Astrocyte (in vitro differentiated cells and primary cell): ENCODE data around the gene CCDC89. TPM values are rescaled to one million over a fixed set of nuclear protein-coding genes. Genes with fewer than 3 reads are reported as not detected.
A peak's percentile ranks its signal among the peaks of the same experiment; 100 is the strongest.

Source experiments
- DNase-seq: peaks from one replicate; pipeline ENCODE4 v3.0.0-alpha.2; 2010; ENCODE audit warnings: low read depth
- FAIRE-seq: peaks from 2 replicates; lab custom pipeline; 2011; peaks lifted over from hg19 to GRCh38; lab: Jason Lieb, UNC
- H2AFZ ChIP-seq: 2 replicates; pipeline ENCODE4 v1.6.0; 2012; ENCODE audit warnings: low read depth, low read length, inconsistent platforms
- H3K27ac ChIP-seq: 2 replicates; pipeline ENCODE4 v1.5.1; 2011; ENCODE audit warnings: low read depth, low read length, inconsistent platforms
- H3K27me3 ChIP-seq: 2 replicates; pipeline ENCODE4 v1.6.0; 2011; ENCODE audit warnings: low read length, inconsistent platforms; ENCODE audit not compliant: insufficient read depth
- H3K36me3 ChIP-seq: 2 replicates; pipeline ENCODE4 v1.5.1; 2011; ENCODE audit warnings: low read length, inconsistent platforms; ENCODE audit not compliant: insufficient read depth
- H3K4me1 ChIP-seq: 2 replicates; pipeline ENCODE4 v1.5.1; 2011; ENCODE audit warnings: low read length, inconsistent platforms; ENCODE audit not compliant: insufficient read depth
- H3K4me2 ChIP-seq: 2 replicates; pipeline ENCODE4 v1.6.0; 2012; ENCODE audit warnings: low read length, inconsistent platforms
- H3K4me3 ChIP-seq: 2 replicates; pipeline ENCODE4 v1.5.1; 2011; ENCODE audit warnings: low read depth, mild to moderate bottlenecking, low read length, inconsistent platforms; ENCODE audit not compliant: insufficient read depth
- H3K79me2 ChIP-seq: 2 replicates; pipeline ENCODE4 v1.6.0; 2012; ENCODE audit warnings: mild to moderate bottlenecking, low read length, inconsistent platforms; ENCODE audit not compliant: insufficient read depth
- H3K9ac ChIP-seq: 2 replicates; pipeline ENCODE4 v1.6.0; 2012; ENCODE audit warnings: mild to moderate bottlenecking, low read length, inconsistent platforms
- H3K9me3 ChIP-seq: 2 replicates; pipeline ENCODE4 v1.5.1; 2012; ENCODE audit warnings: low read depth, mild to moderate bottlenecking, low read length, inconsistent platforms; ENCODE audit not compliant: insufficient read depth
- H4K20me1 ChIP-seq: 2 replicates; pipeline ENCODE4 v1.6.0; 2012; ENCODE audit warnings: low read length, inconsistent platforms; ENCODE audit not compliant: insufficient read depth
- H3K27ac Mint-ChIP-seq: one replicate; pipeline ENCODE4 v1.8.0; 2021; ENCODE audit warnings: mild to moderate bottlenecking, mixed read lengths; ENCODE audit not compliant: unreplicated experiment
- H3K27me3 Mint-ChIP-seq: one replicate; pipeline ENCODE4 v1.8.0; 2021; ENCODE audit warnings: low read depth, mixed read lengths; ENCODE audit not compliant: unreplicated experiment
- H3K36me3 Mint-ChIP-seq: one replicate; pipeline ENCODE4 v1.8.0; 2021; ENCODE audit warnings: low read depth, mixed read lengths; ENCODE audit not compliant: unreplicated experiment
- H3K4me1 Mint-ChIP-seq: one replicate; pipeline ENCODE4 v1.8.0; 2021; ENCODE audit warnings: low read depth, mixed read lengths; ENCODE audit not compliant: unreplicated experiment
- H3K4me3 Mint-ChIP-seq: one replicate; pipeline ENCODE4 v1.8.0; 2021; ENCODE audit warnings: mild to moderate bottlenecking, moderate library complexity, mixed read lengths; ENCODE audit not compliant: unreplicated experiment
- H3K9me3 Mint-ChIP-seq: one replicate; pipeline ENCODE4 v1.8.0; 2021; ENCODE audit warnings: mild to moderate bottlenecking, mixed read lengths; ENCODE audit not compliant: unreplicated experiment
- EZH2 ChIP-seq: IDR thresholded peaks from 2 replicates; pipeline ENCODE4 v1.6.1; 2012; ENCODE audit warnings: mild to moderate bottlenecking, low read length, inconsistent platforms; ENCODE audit not compliant: insufficient read depth
- total RNA-seq: library from RNA; stranded (reverse); gene quantifications from 2 replicates; pipeline ENCODE4 v1.2.1, GENCODE V29; 2021
- TF ChIP-seq, protein P1 (sequence below): IDR thresholded peaks from 2 replicates; pipeline ENCODE4 v1.5.1; 2011; ENCODE audit warnings: low read depth, mild to moderate bottlenecking, inconsistent platforms, low read length, moderate library complexity; ENCODE audit not compliant: insufficient read depth

Gene CCDC89
- total RNA-seq, 1 donor from 2014 or later, result 0.30 TPM

DNA sequence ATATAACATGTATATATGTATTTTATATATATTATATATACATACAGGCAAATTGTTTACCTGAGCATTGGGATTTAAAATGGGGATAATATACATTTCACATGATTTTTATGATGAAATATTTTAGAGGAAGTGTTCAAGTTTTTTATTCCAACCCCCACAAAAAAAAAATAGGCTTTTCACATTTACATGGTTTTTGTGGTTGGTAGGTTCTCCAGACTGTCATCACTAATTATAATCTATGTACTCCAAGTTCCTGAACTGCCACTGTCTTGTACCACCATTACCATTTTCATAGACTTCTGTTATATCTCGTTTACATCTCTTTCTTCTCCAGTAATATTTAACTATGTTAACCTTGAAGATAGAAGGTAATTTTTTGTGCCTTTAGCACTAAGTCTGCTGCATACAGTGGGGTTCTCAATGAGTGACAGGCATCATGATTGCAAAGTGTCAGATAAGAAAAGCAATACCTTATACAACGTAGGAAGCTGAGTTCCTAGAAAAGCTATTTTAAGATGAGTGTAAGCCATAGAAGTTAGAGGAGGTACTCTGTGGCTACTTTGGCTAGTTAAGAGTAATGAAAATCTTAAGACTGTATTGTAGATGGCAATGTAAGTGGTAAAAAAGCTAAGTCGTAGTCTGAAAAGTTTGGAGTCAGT lies 33.1 kb downstream of the CCDC89 start:
- peaks cover 12% of the 10 kb centered on the region for H4K20me1 ChIP-seq
- no peak overlapping the region for H3K4me2 ChIP-seq
- no peak overlapping the region for H3K9ac ChIP-seq
- Mint-ChIP-seq H3K36me3 (peaks cover 4% of the 10 kb centered on the region), H3K9me3 (peaks cover 2% of the 10 kb centered on the region), H3K4me1 (peaks cover 4% of the 10 kb centered on the region), H3K4me3 (no peak overlapping the region), H3K27ac (no peak overlapping the region), H3K27me3 (no peaks in the 10 kb centered on the region)
- TF ChIP-seq, protein P1, sequence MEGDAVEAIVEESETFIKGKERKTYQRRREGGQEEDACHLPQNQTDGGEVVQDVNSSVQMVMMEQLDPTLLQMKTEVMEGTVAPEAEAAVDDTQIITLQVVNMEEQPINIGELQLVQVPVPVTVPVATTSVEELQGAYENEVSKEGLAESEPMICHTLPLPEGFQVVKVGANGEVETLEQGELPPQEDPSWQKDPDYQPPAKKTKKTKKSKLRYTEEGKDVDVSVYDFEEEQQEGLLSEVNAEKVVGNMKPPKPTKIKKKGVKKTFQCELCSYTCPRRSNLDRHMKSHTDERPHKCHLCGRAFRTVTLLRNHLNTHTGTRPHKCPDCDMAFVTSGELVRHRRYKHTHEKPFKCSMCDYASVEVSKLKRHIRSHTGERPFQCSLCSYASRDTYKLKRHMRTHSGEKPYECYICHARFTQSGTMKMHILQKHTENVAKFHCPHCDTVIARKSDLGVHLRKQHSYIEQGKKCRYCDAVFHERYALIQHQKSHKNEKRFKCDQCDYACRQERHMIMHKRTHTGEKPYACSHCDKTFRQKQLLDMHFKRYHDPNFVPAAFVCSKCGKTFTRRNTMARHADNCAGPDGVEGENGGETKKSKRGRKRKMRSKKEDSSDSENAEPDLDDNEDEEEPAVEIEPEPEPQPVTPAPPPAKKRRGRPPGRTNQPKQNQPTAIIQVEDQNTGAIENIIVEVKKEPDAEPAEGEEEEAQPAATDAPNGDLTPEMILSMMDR, result no peak
- TF ChIP-seq EZH2, result no peak
- no peaks in the 10 kb centered on the region for H3K27me3 ChIP-seq
- H3K36me3 ChIP-seq, result peaks cover 35% of the 10 kb centered on the region
- no peaks in the 10 kb centered on the region for H3K9me3 ChIP-seq
- no peak overlapping the region for H3K4me3 ChIP-seq
- no peak overlapping the region for H3K27ac ChIP-seq
- H2AFZ ChIP-seq, result no peak overlapping the region
- FAIRE-seq (no peak), DNase-seq (no peak)
- H3K79me2 ChIP-seq, result peaks cover 44% of the 10 kb centered on the region
- H3K4me1 ChIP-seq, result peaks cover 3% of the 10 kb centered on the region

DNA sequence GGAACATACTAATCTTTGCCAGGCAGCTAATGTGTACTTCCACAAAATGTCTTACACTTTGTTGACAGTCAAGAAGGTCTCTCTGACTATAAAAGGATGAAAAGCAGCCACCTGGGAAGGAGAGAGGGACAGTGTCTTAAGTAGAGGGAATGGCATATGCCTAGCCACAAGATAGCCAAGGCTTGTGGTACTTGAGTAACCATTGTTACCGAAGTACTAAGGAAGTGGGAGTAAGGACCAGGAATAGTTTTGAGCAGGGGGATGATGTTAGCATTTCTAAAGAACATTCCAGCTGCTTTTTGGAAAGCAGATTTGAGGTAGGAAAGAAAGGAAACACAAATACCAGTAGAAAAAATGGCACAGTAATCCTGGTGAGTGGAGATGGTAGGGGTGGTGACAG lies 34.9 kb downstream of the CCDC89 start:
- Mint-ChIP-seq H3K4me3 (no peak overlapping the region), H3K27me3 (no peaks in the 10 kb centered on the region), H3K27ac (no peak overlapping the region), H3K9me3 (peaks cover 2% of the 10 kb centered on the region), H3K4me1 (peaks cover 4% of the 10 kb centered on the region), H3K36me3 (peaks cover 4% of the 10 kb centered on the region)
- H3K4me1 ChIP-seq, result peaks cover 3% of the 10 kb centered on the region
- H4K20me1 ChIP-seq, result peaks cover 3% of the 10 kb centered on the region
- peaks cover 28% of the 10 kb centered on the region for H3K79me2 ChIP-seq
- no peaks in the 10 kb centered on the region for H3K27me3 ChIP-seq
- H3K36me3 ChIP-seq, result peaks cover 20% of the 10 kb centered on the region
- no peak overlapping the region for H3K9ac ChIP-seq
- no peaks in the 10 kb centered on the region for H3K9me3 ChIP-seq
- no peak overlapping the region for H3K4me3 ChIP-seq
- H3K27ac ChIP-seq, result no peak overlapping the region
- H3K4me2 ChIP-seq, result no peak overlapping the region
- FAIRE-seq (no peak), DNase-seq (no peak)
- TF ChIP-seq, protein P1, result no peak
- no peak for TF ChIP-seq EZH2
- H2AFZ ChIP-seq, result no peak overlapping the region

DNA sequence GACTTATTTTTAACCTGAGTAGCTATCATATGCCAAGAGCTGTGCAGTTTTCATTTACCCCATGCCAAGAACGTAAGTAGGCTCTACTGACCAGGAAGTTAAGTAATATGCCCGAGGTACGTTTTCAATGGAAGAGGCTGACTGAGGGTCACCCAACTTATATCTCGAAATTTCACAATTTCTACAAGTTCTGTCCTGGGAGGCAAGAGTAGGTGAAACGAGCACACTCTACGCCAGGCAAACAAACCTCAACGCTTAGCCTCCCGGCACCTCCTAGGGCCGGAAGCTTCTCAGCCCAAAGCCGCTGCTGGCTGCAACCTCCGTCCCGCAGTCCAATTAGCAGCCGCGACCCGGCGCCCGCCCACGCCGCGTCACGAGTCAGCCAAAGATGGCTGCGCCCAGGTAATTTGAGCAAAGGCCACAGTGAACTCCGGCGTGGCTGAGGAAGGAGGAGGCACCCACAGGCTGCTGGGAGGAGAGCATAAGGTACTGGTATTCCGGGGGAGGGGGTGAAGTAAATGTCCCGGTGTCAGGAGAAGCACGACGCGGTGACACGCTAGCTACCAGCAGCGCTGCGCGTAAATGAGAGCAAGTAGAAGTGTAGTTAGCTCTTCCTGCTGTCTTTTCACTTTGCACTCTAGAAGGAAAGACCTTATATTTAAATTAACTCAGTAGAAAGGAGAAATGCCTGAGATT lies 38.2 kb downstream of the CCDC89 start, which contains the start of gene TMEM126A:
TMEM126A (plus strand) TSS at position 364 of the 696 bp plus-strand sequence. CDS start 2,289 bp downstream, outside the sequence.
- Histone ChIP-seq H3K4me2 (peak within 1 kb of the TSS; percentile 90), H3K4me1 (peaks cover 3% of the 10 kb centered on the region), H3K9ac (peak within 1 kb of the TSS; percentile 90), H4K20me1 (no peaks in the 10 kb centered on the region), H2AFZ (peak within 1 kb of the TSS; percentile 79), H3K36me3 (peaks cover 4% of the 10 kb centered on the region), H3K27me3 (no peaks in the 10 kb centered on the region), H3K9me3 (no peaks in the 10 kb centered on the region), H3K79me2 (peaks cover 25% of the 10 kb centered on the region), H3K27ac (peak within 1 kb of the TSS; percentile 78), H3K4me3 (peak within 1 kb of the TSS; percentile 91)
- Mint-ChIP-seq H3K36me3 (peaks cover 2% of the 10 kb centered on the region), H3K4me1 (peaks cover 3% of the 10 kb centered on the region), H3K4me3 (peak within 1 kb of the TSS; percentile 96), H3K9me3 (peaks cover 2% of the 10 kb centered on the region), H3K27me3 (no peaks in the 10 kb centered on the region), H3K27ac (peak within 1 kb of the TSS; percentile 95)
- TF ChIP-seq, protein P1, result no peak
- TF ChIP-seq EZH2, result no peak
- FAIRE-seq (peak; percentile 26), DNase-seq (peak; percentile 73)
